HG03521 (cell line): ENCODE measurements around the gene OR52N4.
"Not testable (repeated sequence)": the region's sequence is repeated elsewhere in the genome, so short reads cannot be mapped to it uniquely, and the experiment has no call there.

Experiments used
- ATAC-seq: cut with Tn5 transposase; IDR thresholded peaks from one replicate; pipeline ENCODE4 v1.9.1; 2021; ENCODE audit warnings: mild to moderate bottlenecking, moderate library complexity; ENCODE audit not compliant: unreplicated experiment

Gene OR52N4

DNA sequence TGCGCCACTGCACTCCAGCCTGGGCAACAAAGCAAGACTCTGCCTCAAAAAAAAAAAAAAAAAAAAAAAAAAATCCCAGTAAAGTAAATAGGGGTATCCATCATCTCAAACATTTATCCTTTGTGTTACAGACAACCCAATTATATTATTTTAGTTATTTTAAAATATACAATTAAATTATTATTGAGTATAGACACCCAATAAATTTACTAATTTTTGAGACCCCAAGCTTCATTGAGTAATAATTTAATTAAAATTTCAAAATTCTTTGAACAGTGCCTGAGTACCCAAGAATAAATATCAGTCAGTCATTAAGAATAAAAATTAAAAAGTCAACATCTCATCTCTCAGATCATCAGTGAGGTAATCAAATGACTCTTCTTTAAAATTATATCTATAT is at the start of gene OR52N4:
Gene OR52N4, plus strand, starts transcription at position 301 of the 400 bp plus-strand sequence. CDS start 498 bp downstream, outside the sequence.
- no peak for ATAC-seq

DNA sequence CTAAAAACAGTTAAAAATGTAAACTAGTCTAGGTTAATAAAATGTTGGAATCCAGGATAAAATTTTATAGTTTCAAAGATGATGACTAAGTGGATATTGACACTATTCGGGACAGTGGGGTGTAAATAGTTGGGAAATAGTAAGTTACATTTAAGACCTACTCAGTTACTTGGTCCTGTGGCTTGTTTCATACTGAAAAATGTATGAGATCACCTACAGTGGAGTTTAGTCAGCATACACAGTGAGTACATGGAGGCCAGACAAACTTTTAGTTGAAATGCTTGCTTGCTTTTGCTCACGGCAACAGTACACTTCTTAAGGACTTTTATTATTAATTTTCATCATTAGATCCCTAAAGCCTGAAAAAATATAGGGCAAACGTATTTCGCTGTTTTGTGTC is 48.4 kb upstream of the OR52N4 start:
- no peak for ATAC-seq

DNA sequence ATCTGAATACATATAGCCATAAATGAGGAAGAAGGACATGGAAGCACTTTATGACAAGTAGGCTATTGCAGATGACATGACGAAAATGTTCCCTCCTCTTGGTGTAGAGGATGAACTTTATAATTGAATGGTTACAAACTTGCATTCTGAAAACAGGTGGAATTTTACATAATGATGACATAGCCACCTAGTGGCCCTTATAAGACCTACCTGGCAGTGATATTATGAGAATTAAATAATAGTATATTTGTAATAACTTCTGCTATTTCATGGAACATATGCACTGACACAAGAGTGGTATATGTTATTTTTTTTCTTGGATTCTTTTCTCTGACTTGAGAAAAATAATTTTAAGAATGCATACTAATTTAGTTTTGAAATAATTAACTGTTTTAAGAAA is 41.5 kb upstream of the OR52N4 start:
- no peak for ATAC-seq

DNA sequence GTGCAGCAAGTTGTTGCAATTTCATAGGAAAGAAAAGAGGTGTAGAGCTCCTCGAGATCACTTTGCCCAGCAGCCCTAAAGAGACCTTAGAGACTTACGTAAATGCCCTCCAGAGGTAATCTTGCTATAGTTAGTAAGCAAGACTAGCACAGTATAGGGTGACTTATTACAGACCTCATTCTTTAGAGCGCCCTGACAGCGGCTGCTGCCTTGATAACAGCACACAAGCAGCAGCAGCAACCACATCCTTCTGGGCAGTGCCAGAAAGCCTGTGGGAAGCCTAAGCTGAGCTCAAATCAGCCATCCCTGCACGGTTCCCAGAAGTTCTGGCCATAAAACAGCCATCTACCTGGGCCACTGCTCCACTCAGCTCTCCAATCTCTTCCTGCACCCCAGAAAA is 40.3 kb upstream of the OR52N4 start:
- no peak for ATAC-seq

DNA sequence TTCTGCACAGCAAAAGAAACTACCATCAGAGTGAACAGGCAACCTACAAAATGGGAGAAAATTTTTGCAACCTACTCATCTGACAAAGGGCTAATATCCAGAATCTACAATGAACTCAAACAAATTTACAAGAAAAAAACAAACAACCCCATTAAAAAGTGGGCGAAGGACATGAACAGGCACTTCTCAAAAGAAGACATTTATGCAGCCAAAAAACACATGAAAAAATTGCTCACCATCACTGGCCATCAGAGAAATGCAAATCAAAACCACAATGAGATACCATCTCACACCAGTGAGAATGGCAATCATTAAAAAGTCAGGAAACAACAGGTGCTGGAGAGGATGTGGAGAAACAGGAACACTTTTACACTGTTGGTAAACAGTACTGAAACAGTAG is 37.5 kb upstream of the OR52N4 start:
- not testable (repeated sequence) for ATAC-seq

DNA sequence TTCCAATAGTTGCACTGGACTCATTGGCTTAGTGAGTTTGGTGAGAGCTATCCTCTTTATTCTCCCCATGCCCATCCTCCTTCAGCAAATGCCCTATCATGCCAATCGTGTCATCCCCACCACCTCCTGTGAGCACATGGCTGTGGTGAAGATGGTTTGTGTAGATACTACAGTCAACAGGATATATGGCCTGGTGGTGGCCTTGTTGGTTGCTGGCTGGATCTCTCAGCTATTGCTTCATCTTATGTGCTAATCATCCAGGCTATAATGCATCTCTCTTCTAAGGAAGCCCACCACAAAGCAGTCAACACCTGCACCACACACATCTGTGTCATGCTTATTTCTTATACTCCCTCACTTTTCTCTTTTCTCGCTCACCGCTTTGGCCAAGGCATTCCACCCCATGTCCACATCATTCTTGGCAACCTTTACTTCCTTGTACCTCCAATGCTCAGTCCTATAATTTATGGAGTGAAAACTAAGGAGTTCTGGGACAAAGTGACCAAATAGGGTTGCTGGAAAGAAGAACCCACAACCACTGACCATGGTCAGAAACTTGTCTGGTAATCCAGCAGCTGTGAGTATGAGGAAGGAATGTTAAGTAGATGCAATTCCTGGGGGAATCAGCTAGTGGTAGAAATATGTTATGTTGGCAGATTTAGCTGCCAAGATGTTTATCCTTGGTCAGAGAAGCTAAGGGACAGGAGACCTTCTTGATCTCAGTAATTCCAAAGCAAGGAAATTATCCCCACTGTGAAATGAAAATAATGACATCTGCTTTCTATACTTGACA is 34.1 kb upstream of the OR52N4 start:
- ATAC-seq: no peak

DNA sequence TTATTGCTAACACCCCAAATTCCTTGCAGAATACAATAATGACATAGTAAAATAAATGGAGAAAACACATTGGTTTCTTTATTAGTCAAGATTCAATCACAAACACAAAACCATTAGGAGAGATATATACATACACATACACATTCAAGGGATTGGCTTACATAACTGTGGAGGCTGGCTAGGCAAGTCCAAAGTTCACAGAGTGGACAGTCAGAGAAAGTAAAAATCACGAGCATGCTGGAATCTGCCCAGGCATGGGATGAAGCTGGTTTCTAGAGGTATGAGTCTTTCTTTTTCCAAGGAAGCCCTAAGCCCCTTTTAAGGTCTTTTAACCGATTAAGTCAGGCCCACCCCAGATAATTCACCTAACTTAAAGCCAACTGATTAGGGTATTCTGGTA is 31.4 kb upstream of the OR52N4 start:
- ATAC-seq: no peak

DNA sequence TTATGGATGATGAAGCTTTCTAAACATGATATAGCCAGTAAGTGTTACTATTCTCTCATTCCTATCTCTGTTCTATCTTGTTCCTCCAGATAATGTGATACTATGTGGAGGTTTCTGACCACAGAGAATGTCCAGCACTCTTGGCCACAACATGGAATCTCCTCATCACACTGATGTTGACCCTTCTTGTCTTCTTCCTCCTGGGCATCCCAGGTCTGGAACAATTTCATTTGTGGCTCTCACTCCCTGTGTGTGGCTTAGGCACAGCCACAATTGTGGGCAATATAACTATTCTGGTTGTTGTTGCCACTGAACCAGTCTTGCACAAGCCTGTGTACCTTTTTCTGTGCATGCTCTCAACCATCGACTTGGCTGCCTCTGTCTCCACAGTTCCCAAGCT is 27.7 kb upstream of the OR52N4 start:
- ATAC-seq: no peak

DNA sequence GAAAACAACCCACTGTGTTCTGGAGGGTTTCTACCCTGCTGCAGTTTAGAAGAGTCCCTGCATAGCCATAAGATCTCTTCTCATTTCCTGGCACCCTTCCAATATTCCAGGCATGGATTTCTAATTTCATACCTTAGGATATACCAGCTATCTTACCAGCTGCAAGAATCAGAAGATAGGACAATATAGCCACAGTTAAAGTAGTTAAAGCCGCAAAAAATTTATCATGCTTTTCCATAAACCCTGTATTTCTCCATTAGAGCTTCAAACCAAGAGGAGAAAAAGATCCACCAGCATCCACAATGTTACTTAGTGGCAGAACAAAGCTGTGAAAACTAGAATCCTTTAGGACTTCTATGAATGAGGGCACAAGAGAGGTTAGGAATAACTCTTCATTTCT is 26.4 kb upstream of the OR52N4 start:
- no peak for ATAC-seq

DNA sequence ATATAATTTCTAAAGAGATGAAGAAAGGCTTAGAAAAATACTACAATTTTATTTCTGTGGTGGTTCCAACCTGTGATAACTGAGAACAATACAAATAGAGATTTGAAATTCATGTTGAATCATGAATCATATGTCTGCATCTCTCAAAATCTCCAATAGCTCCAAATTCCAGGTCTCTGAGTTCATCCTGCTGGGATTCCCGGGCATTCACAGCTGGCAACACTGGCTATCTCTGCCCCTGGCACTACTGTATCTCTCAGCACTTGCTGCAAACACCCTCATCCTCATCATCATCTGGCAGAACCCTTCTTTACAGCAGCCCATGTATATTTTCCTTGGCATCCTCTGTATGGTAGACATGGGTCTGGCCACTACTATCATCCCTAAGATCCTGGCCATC is 17.6 kb upstream of the OR52N4 start, which contains the start of gene OR56B1:
Gene OR56B1, plus strand, starts transcription at position 53 of the 400 bp plus-strand sequence. Its CDS starts 69 bp downstream, at position 122.
- ATAC-seq: no peak

DNA sequence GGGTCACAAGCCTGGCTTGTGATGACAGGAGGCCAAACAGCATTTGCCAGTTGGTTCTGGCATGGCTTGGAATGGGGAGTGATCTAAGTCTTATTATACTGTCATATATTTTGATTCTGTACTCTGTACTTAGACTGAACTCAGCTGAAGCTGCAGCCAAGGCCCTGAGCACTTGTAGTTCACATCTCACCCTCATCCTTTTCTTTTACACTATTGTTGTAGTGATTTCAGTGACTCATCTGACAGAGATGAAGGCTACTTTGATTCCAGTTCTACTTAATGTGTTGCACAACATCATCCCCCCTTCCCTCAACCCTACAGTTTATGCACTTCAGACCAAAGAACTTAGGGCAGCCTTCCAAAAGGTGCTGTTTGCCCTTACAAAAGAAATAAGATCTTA is 17.0 kb upstream of the OR52N4 start:
- no peak for ATAC-seq

DNA sequence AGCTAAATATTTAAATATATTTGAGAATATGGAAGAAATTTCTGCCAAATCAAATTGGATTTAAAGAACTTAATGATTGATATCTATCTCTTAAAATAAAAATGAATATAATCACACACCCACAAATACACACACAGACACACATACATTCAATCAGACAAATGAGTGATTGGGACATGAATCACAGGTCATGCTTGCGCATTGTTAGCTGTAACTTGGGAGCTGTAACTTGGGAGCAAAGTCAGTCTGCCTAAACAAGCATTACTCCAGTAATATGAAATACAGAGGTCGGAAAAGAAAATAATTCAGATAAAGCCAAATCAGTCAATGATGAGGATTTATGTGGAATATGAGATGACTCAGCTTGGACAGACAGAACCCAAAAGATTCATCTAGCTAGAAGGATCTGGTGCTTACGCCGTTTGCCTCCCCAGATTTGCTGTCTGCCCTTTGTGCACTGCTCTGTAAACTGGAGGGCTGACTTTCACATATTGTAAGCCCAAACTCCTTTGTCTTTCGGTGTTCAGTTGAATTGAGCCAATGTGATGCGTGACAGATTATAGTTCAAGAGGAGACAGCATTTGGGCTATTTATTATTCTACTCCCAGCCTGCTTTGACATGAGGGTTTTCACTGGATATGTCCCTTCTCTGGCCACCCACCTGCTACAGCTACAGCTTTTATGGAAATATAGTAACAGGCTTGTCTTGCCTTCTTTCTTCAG is 16.2 kb upstream of the OR52N4 start:
- no peak for ATAC-seq

DNA sequence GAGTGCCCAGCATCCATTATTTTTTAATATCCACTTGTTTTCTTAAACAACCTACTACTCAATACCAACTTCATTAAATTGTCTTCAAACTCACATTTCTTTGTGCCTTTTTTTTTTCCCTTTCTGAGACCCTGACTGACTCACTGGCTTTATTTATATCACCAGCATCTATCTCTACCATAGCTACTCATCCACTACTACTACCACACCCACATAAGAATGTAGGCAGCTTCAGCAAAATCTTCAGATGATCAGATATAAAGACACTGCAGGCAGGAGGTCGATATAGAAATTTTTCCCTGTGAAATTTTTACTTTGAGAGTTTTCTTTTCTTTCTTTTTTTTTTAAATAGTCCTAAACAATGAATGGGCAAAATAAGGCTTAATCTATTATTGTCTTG is 15.6 kb upstream of the OR52N4 start:
- ATAC-seq: no peak

DNA sequence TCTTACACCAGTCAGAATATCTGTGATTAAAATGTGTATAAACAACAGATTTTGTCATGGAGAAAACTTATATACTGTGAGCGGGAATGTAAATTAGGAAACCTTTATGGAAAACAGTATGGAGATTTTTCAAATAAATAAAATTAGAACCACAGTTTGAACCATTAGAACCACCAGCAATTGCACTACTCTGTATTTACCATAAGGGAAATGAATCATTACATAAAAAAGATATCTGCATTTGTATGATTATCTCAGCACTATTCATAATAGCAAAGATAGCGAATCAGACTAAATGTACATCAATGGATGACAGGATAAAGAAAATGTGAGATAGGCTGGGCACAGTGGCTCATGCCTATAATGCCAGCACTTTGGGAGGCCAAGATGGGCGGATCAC is 7.4 kb upstream of the OR52N4 start:
- no peak for ATAC-seq

DNA sequence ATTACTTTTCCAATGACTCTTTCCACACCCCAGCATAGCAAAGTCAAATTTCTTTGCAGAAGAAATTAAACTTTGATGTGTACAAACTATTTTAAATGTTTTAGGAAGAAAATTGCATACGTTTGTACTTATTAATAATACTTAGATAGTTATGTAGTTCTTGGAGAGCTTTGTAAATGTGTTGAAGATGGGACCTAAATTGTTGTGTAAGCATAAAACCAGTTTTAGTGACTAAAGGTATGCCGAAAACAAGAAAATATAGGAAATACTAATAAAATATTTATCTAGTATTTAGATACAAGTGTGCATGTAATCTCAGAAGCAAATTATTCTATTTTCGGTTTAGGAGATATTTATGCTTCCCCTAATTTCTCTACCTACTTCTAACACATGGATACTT is 4.2 kb upstream of the OR52N4 start:
- no peak for ATAC-seq

DNA sequence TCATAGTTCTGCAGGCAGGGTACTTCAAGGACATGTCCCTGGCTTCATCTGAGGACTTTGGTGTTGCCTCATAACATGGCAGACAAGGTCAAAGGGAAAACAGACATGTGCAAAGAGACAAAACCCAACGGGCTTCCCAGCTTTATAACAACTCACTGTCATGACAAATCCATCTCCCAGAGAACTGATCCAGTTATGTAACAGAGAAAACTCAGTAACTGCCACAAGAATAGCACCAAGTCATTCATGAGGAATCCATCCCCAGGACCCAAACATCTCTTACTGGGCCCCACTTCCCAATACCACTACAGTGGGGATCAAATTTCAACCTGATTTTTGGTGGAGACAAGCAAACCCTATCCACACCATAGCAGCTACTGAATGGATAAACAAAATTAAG is 13.0 kb downstream of the OR52N4 start:
- no peak for ATAC-seq

DNA sequence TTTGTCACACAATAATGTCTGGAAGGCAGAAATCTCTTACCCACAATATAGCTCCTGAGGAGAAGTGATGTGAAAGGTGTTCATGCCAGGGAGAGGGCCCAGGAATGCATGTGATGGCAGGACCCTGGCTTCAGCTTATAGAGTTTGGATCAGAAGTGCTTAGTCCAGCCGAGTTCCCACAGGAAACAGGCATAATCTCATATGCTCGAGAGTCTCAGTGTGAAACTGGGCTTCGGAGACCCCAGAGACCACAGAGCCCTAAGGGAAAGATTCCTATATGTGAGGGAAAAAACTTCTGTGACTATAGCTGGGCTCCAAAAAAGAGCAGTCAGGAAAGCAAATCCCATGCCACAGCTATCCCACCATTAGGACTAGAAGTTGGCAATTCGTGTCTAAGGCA is 29.2 kb downstream of the OR52N4 start, which contains the start of gene OR52N5:
Gene OR52N5, minus strand, starts transcription at position 101 of the 400 bp plus-strand sequence. CDS start 4,721 bp downstream, outside the sequence.
- ATAC-seq: no peak

DNA sequence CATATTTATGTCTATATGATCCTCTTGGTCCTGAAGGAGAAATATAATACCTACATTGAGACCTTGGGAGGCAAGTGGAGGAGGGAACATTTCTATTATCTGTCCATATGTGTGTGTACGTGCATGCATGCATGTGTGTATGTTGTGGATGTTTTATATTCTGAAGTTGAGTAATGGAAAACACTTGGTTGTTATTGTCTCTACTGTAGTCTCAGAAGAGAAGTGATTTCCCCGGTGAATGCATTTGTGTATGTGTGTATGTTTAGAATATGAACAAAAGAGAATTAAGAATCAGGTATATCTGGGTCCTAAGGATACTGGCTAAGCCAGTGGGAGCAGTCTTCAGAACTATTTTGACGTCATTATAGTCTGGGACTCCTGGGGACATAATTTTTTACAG is 37.1 kb downstream of the OR52N4 start, which contains the start of gene OR52N1:
Gene OR52N1, minus strand, starts transcription at position 101 of the 400 bp plus-strand sequence. CDS start 2,449 bp downstream, outside the sequence.
- no peak for ATAC-seq

DNA sequence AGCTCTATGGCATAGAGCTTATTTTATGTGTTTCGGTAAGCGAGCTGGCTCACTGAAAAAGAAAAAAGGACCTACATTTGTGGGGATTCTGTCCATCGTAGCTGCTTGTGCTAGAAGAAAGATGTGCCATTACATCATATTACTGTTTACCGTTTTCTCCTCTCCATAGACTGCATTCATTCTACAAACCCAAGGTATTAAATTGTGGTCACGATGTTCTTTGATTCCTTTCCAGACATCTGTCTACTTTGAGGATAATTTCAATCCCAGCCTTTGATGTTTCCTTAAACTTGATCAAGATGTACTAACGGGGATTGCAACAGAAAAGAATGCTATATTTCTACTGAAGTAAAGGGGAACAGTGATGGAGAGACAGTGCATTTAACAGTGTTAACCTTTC is 42.5 kb downstream of the OR52N4 start:
- no peak for ATAC-seq

DNA sequence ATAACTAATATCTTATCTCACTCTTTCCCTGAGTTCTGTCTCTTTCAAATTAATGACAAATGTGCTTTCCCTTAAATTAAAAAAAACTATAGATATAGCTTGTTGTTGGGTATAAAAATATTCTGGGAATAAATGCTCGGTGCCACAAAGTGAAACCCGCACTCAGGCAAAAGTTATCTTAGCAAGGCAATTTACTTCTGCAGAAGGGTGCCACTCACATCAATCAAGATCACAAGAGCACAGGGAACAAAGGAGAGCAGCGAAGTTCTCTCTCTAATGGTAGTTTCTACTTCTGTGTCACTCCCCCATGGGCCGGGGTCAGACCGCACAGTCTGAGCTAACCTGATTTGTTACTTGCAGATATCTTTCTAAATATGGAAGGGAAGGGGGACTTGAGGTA is 49.9 kb downstream of the OR52N4 start:
- no peak for ATAC-seq
